Kidney epithelial cell (primary cell): ENCODE measurements around the gene MXD1. TPM values are rescaled to one million over a fixed set of nuclear protein-coding genes. Genes with fewer than 3 reads are reported as not detected.

Experiments
- DNase-seq: peaks from one replicate; pipeline ENCODE4 v3.0.0-alpha.2; 2010; ENCODE audit warnings: low read depth
- H3K27me3 ChIP-seq: 2 replicates; pipeline ENCODE4 v1.6.0; 2011; ENCODE audit warnings: low read length; ENCODE audit not compliant: control insufficient read depth, insufficient read depth
- H3K36me3 ChIP-seq: 2 replicates; pipeline ENCODE4 v1.5.1; 2011; ENCODE audit warnings: low read length; ENCODE audit not compliant: control insufficient read depth, insufficient read depth
- H3K4me3 ChIP-seq: 2 replicates; pipeline ENCODE4 v1.5.1; 2011; ENCODE audit warnings: low read depth, mild to moderate bottlenecking, control low read depth, low read length
- total RNA-seq: library from RNA; depleted of rRNA; stranded (reverse); fragments of >200 nt; gene quantifications from 2 replicates; pipeline ENCODE4 v1.2.3, GENCODE V29; 2015
- TF ChIP-seq, protein P1 (sequence below): IDR thresholded peaks from 2 replicates; pipeline ENCODE4 v1.5.1; 2011; ENCODE audit warnings: mild to moderate bottlenecking, moderate library complexity, low read length, control low read depth, inconsistent platforms; ENCODE audit not compliant: insufficient read depth, poor library complexity, severe bottlenecking

The MXD1 gene
- total RNA-seq, 1 donor from 2014 or later = 14.4 TPM

DNA sequence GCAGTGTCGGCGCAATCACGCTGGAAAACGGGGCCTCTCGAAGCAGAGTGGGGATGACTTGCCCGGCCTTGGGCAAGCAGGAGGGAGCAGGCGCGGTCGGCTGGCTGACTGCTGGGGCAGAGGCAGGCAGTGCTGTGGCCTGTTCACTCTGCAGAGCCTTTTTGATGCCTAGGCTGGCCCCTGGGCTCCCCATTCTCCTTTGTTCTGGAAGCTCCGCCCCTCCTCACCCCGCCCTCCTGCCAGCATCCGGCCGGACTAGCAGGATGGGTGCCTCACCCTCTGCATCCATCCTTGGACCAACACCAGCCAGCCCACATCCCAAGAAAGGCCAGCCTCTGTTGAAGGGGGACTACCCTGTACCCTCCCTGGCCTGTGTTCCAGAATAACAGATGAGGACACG, 46.6 kb downstream of the MXD1 start, which contains the start of gene ASPRV1:
Gene ASPRV1 (minus strand): TSS at position 136 of the 400 bp plus-strand sequence. CDS start 195 bp downstream, outside the sequence.
- H3K27me3 ChIP-seq = peaks cover 8% of the 10 kb centered on the region

DNA sequence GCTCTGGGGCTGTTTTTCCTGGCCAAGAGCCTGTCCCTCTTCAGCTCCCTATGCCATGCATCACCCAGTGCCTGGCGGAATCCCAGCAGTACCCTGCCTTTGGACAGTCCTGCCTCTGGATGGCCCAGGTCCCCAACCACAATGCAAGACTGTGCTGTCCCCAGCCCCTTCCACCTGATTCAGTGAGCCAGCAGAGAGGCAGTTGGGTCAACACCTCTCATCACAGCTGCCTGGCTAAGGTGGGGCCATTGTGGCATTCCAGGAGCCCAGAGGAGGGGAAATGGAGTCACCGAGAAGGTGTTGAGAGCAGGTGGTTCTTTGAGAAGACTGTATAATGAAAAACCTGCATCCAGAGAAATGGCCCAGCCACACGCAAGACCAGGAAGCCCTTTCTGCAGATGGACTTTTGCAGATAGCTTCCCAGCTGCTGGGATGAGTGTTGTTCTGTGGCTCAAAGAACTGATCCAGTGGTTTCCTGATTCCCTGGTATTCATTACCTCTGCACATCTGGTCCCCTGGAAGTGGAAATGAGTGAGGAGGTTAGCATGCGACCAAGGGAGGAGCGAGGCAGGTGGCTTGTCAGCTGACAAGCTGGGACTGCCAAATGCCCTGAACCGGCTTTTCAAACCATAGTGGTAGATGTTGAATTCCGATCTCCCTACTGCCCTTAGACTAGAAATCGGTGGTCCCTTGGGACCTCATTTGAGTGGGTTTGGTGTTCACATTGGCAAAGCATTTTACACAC, 48.2 kb downstream of the MXD1 start:
- Histone ChIP-seq H3K4me3 (no peak overlapping the region), H3K36me3 (no peaks in the 10 kb centered on the region), H3K27me3 (peaks cover 4% of the 10 kb centered on the region)
- TF ChIP-seq, protein P1, sequence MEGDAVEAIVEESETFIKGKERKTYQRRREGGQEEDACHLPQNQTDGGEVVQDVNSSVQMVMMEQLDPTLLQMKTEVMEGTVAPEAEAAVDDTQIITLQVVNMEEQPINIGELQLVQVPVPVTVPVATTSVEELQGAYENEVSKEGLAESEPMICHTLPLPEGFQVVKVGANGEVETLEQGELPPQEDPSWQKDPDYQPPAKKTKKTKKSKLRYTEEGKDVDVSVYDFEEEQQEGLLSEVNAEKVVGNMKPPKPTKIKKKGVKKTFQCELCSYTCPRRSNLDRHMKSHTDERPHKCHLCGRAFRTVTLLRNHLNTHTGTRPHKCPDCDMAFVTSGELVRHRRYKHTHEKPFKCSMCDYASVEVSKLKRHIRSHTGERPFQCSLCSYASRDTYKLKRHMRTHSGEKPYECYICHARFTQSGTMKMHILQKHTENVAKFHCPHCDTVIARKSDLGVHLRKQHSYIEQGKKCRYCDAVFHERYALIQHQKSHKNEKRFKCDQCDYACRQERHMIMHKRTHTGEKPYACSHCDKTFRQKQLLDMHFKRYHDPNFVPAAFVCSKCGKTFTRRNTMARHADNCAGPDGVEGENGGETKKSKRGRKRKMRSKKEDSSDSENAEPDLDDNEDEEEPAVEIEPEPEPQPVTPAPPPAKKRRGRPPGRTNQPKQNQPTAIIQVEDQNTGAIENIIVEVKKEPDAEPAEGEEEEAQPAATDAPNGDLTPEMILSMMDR = no peak
- no peak for DNase-seq

More for the DNA sequence above, 46.6 kb downstream of the MXD1 start, which contains the start of gene ASPRV1:
- Histone ChIP-seq H3K36me3 (no peaks in the 10 kb centered on the region), H3K4me3 (no peak within 1 kb of the TSS)
- TF ChIP-seq, protein P1 = no peak
- DNase-seq = no peak

DNA sequence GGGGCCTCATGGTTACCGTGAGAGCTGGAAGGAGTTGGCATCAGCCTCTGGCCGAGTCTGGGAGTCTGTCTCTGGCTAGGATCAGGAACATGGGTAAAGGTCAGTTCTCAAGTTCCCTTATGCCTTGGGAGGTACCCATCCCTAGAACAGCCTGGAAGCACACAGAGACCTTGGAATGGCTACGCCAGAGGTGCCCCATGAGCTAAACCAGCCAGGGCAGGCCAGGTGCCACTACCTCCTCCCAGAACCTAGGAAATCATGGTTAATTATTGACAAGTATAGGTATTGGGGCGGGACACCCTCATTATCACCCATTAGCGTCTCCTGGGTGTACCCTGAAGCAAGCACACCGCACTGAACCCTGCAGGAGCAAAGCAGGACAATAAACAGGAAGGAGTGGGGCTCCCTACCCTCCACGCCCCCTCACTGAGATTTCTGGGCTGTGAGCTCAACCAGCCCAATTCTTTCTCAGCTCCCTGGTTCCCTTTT, 49.5 kb downstream of the MXD1 start:
- Histone ChIP-seq H3K4me3 (no peak overlapping the region), H3K36me3 (no peaks in the 10 kb centered on the region), H3K27me3 (peaks cover 4% of the 10 kb centered on the region)
- no peak for DNase-seq
- TF ChIP-seq, protein P1 = no peak

DNA sequence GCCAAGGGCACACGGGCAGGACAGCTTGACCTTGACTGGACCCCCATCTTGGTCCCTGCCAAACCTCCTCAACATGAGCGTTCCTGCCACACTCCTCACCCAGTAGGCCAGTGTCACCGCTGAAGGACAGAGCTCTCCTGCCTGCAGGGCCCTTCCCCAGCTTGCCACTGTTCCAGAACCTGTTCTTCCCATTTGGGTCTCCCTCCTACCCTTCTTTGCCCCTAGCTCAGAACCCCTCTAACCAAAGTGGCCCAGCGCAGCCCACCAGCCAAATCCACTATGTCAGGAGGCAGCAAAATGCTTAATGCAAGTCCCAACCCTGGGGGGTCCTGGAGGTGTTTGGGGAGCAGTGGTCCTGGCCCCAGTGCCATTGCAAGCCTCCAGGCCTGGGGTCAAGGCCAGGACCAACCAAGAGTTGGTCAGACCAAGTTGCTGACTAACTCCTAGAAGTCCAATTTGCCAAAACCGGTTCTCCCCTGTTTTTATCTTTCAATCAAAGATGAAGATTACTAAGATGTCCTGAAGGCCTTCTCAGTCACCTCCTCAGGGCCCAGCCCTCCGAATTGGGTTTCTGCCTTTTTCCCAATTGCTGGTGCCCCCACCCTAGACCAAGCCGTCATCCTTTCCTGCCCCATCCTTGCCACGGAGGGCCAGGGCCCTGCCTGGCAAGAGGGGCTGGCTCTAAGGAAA, 51.0 kb downstream of the MXD1 start:
- TF ChIP-seq, protein P1 = no peak
- Histone ChIP-seq H3K27me3 (no peaks in the 10 kb centered on the region), H3K4me3 (no peak overlapping the region), H3K36me3 (no peaks in the 10 kb centered on the region)
- no peak for DNase-seq

DNA sequence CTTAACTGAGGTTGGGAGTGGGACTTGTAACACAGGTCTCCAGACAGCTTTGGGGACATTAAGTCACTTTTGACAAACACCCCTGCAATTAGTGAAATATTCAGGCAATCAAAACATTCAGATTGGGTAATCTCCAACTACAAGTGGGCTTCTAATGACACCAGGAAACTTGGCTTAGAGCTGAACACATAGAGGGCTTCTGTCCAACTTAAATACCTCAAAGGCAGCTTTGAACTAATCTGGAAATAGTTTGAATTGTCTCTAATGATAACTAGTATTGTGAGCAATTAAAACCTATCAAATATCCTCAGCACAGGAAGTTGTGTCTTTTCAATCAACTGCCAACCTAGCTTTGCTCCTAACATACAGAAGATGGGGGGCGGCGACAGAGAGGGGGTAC, 51.6 kb downstream of the MXD1 start:
- no peaks in the 10 kb centered on the region for H3K27me3 ChIP-seq
- H3K4me3 ChIP-seq = no peak overlapping the region
- H3K36me3 ChIP-seq = no peaks in the 10 kb centered on the region
- TF ChIP-seq, protein P1 = no peak
- no peak for DNase-seq
